GM12878 (cell line): Measurements from ENCODE around the gene SIT1. TPM values are rescaled to one million over a fixed set of nuclear protein-coding genes. Genes with fewer than 3 reads are reported as not detected.

Source experiments
- ATAC-seq: fragments of 200-7000 bp; cut with Tn5 transposase; 3 replicates; pipeline ENCODE4 v1.9.1; 2020; ENCODE audit warnings: mild to moderate bottlenecking, moderate library complexity
- BruUV-seq: library from RNA; stranded (reverse); fragments of 400-500 nt; replicated peaks from 2 replicates; lab custom pipeline; 2021; lab: Mats Ljungman, UMichigan
- CTCF ChIA-PET: fragments of 300-600 bp; sonication (Branson Sonifier 250); formaldehyde crosslinking; extraction: SDS; loops from one replicate; lab custom pipeline; 2021; ENCODE audit warnings: inconsistent platforms; lab: Yijun Ruan, JAX
- POLR2A ChIA-PET: fragments of 350-600 bp; formaldehyde crosslinking; extraction: SDS; loops from one replicate; lab custom pipeline; 2021; ENCODE audit warnings: inconsistent platforms; lab: Charles Lee
- RAD21 ChIA-PET: fragments of 300-600 bp; sonication (Branson Sonifier 250); formaldehyde crosslinking; loops from one replicate; lab custom pipeline; 2023; ENCODE audit warnings: antibody characterized with exemption; ENCODE audit not compliant: unreplicated experiment; lab: Charles Lee
- SMC1A ChIA-PET: fragments of 300-600 bp; sonication (Branson Sonifier 250); formaldehyde crosslinking; loops from one replicate; lab custom pipeline; 2023; ENCODE audit not compliant: unreplicated experiment, uncharacterized antibody; lab: Charles Lee
- DNase-seq: peaks from one replicate; pipeline ENCODE4 v3.0.0-alpha.2; 2011; ENCODE audit warnings: low read depth, low spot score
- FAIRE-seq: peaks from 3 replicates; lab custom pipeline; 2011; peaks lifted over from hg19 to GRCh38; lab: Jason Lieb, UNC
- H2AFZ ChIP-seq: 2 replicates; pipeline ENCODE4 v1.6.0; 2011; ENCODE audit warnings: low read depth, low read length, control low read depth; ENCODE audit not compliant: control insufficient read depth
- H3K27ac ChIP-seq: 2 replicates; pipeline ENCODE4 v1.5.1; 2011; ENCODE audit warnings: control low read depth; ENCODE audit not compliant: control insufficient read depth, insufficient read depth
- H3K27me3 ChIP-seq, 2 experiments: replicated peaks in 1 of 2; 2 replicates each; pipeline versions ENCODE4 v1.6.0 to v1.6.1; 2011; ENCODE audit warnings: low read length in 1 of 2; ENCODE audit not compliant: control insufficient read depth in 2 of 2, insufficient read depth in 2 of 2
- H3K36me3 ChIP-seq, 2 experiments: 2 replicates each; pipeline ENCODE4 v1.5.1; 2011; ENCODE audit warnings: low read length in 1 of 2; ENCODE audit not compliant: control insufficient read depth in 2 of 2, insufficient read depth in 2 of 2
- H3K4me1 ChIP-seq: 2 replicates; pipeline ENCODE4 v1.6.1; 2011; ENCODE audit warnings: mild to moderate bottlenecking, low read length, moderate library complexity, mixed read lengths; ENCODE audit not compliant: control insufficient read depth, insufficient read depth
- H3K4me2 ChIP-seq: 2 replicates; pipeline ENCODE4 v1.6.0; 2011; ENCODE audit warnings: control low read depth; ENCODE audit not compliant: control insufficient read depth, insufficient read depth
- H3K4me3 ChIP-seq: fragments of 200-600 bp; sonication (generic); 2 replicates; pipeline ENCODE4 v1.5.1; 2016
- H3K79me2 ChIP-seq: 2 replicates; pipeline ENCODE4 v1.6.0; 2011; ENCODE audit warnings: low read length; ENCODE audit not compliant: control insufficient read depth, insufficient read depth
- H3K9ac ChIP-seq: 2 replicates; pipeline ENCODE4 v1.8.0; 2011; ENCODE audit warnings: low read length, control low read depth, mixed read lengths; ENCODE audit not compliant: control insufficient read depth, insufficient read depth
- H3K9me3 ChIP-seq: replicated peaks from 3 replicates; pipeline ENCODE4 v1.5.1; 2011; ENCODE audit warnings: mild to moderate bottlenecking, low read length; ENCODE audit not compliant: control insufficient read depth, insufficient read depth
- H4K20me1 ChIP-seq: 2 replicates; pipeline ENCODE4 v1.6.0; 2011; ENCODE audit not compliant: control insufficient read depth, insufficient read depth
- ATF7 ChIP-seq: fragments of 450-650 bp; IDR thresholded peaks from 2 replicates; pipeline ENCODE4 v1.6.1; 2016; ENCODE audit warnings: low read depth, mild to moderate bottlenecking
- EGR1 ChIP-seq, 2 experiments: IDR thresholded peaks; 1 replicate in 1 of 2; 2 replicates in 1 of 2; pipeline ENCODE4 v1.6.1; 2011 to 2012; ENCODE audit warnings: low read depth in 2 of 2, low read length in 2 of 2, borderline replicate concordance in 1 of 2, mild to moderate bottlenecking in 1 of 2, moderate library complexity in 1 of 2
- ETV6 ChIP-seq, 2 experiments: fragments of 450-650 bp in 1 of 2; IDR thresholded peaks in 1 of 2; conservative IDR thresholded peaks in 1 of 2; 2 replicates each; pipeline ENCODE4 v1.6.1; 2014; ENCODE audit warnings: antibody characterized with exemption in 1 of 2, borderline replicate concordance in 1 of 2, low read depth in 1 of 2, mild to moderate bottlenecking in 1 of 2, moderate library complexity in 1 of 2
- IKZF2 ChIP-seq, 2 experiments: fragments of 450-650 bp; IDR thresholded peaks; 2 replicates each; pipeline ENCODE4 v1.6.1; 2017; ENCODE audit warnings: mild to moderate bottlenecking in 2 of 2, moderate library complexity in 2 of 2
- JUND ChIP-seq: IDR thresholded peaks from 2 replicates; pipeline ENCODE4 v1.6.1; 2012; ENCODE audit warnings: low read depth, mild to moderate bottlenecking, low read length, improper control_type of control experiment, moderate library complexity
- LARP7 ChIP-seq: fragments of 450-650 bp; IDR thresholded peaks from 2 replicates; pipeline ENCODE4 v1.6.1; 2017; ENCODE audit warnings: mild to moderate bottlenecking
- RAD51 ChIP-seq: fragments of 450-650 bp; IDR thresholded peaks from 2 replicates; pipeline ENCODE4 v1.6.1; 2016; ENCODE audit warnings: moderate library complexity, mild to moderate bottlenecking, inconsistent platforms
- RB1 ChIP-seq: fragments of 450-650 bp; formaldehyde crosslinking; IDR thresholded peaks from 2 replicates; pipeline ENCODE4 v1.6.1; 2017; ENCODE audit warnings: mild to moderate bottlenecking, borderline replicate concordance
- SREBF1 ChIP-seq: IDR thresholded peaks from 2 replicates; pipeline ENCODE4 v1.6.1; 2012; ENCODE audit warnings: mild to moderate bottlenecking, low read length
- WGBS: methylation state at CpG from one replicate; pipeline ENCODE4 v1.1.6; 2016; ENCODE audit warnings: low lambda C conversion rate; ENCODE audit not compliant: insufficient replicate concordance, insufficient coverage; ENCODE audit errors: missing lambda C conversion rate; 5-methylcytosine and 5-hydroxymethylcytosine counted together
- in situ Hi-C: fragments of 300-500 bp; cut with MboI; formaldehyde crosslinking; loops from 9 replicates; pipeline ENCODE4 v1.14.3; 2018; ENCODE audit warnings: mixed read lengths
- intact Hi-C: fragments of 100-400 bp; cut with micrococcal nuclease; formaldehyde crosslinking; loops from one replicate; pipeline ENCODE4 v1.14.2; 2022; ENCODE audit not compliant: unreplicated experiment
- polyA plus RNA-seq, 11 experiments: library from polyadenylated mRNA; depleted of rRNA in 4 of 11; unstranded in 6 of 11; stranded (reverse) in 5 of 11; fragments of >200 nt; fragmentation: Nextera tagmentation in 4 of 11; fragmentation: Illumina TruSeq in 1 of 11; extraction: Ambion mirVana in 4 of 11; extraction: Trizol in 1 of 11; gene quantifications; 1 replicate in 1 of 11; 2 replicates in 10 of 11; pipeline versions ENCODE4 v1.2.1 to v1.2.3, GENCODE V29; 2011 to 2016; ENCODE audit warnings: inconsistent platforms in 2 of 11, missing spikeins in 2 of 11, low read depth in 1 of 11
- total RNA-seq, 4 experiments: library from RNA; depleted of rRNA in 3 of 4; stranded (reverse); fragments of >200 nt in 3 of 4; fragmentation: Illumina TruSeq in 1 of 4; extraction: Trizol in 1 of 4; gene quantifications; 2 replicates each; pipeline versions ENCODE4 v1.2.1 to v1.2.3, GENCODE V29; 2013 to 2021
- TF ChIP-seq, protein P1 (sequence below): fragments of 450-650 bp; IDR thresholded peaks from 2 replicates; pipeline ENCODE4 v1.6.1; 2017; ENCODE audit warnings: borderline replicate concordance

The SIT1 gene
- total and polyA plus RNA-seq, 10 of the 15 experiments (the other 5 are each of a cell fraction or from before 2014, with no cell fraction given): 0.97 to 137 (median 59.7) TPM

DNA sequence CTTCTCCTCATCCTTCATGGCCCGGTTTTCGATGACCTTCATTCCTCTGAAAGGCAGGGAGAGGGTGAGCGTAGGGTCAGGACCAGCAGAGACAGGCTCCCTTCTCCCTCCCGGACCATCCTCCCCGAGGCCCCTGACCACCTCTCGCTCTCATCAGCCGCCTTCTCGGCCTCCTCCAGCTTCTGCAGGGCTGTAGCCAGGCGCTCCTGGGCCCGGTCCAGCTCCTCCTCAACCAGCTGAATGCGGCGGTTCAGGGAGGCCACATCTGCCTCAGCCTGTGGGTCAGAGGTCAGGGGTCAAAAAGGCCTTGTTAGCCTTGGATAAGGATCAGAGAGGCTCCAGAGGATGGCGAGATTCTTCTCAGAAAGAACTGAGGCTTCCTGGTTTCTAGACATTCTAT is 34.8 kb upstream of the SIT1 start:
- Histone ChIP-seq H3K27ac (no peak overlapping the region), H2AFZ (no peak overlapping the region), H3K36me3 (no peaks in the 10 kb centered on the region), H3K4me1 (peaks cover 2% of the 10 kb centered on the region), H3K9me3 (no peaks in the 10 kb centered on the region), H3K9ac (no peak overlapping the region), H4K20me1 (no peaks in the 10 kb centered on the region), H3K79me2 (no peaks in the 10 kb centered on the region; the same call in 1 of the 2 replicates), H3K27me3 (no peaks in the 10 kb centered on the region; a peak in 1 of 4 replicates), H3K4me3 (no peak overlapping the region), H3K4me2 (no peak overlapping the region)
- FAIRE-seq (no peak), DNase-seq (no peak), ATAC-seq (no peak)
- WGBS: 45% methylated on average over 12 of the region's 13 CpGs
- POLR2A ChIA-PET: interaction anchor here (2.7 kb wide), 1 partner anchor 11 kb away, joined by 8 read pairs; no protein-coding TSS in a partner anchor
- TF ChIP-seq SREBF1 (no peak), ETV6 (conservative IDR thresholded peaks at IDR 0.05 in 1 of 2, IDR thresholded peaks at IDR 0.05 in 1 of 2; ENCODE audit: borderline replicate concordance in 1 of 2, low read depth in 1 of 2) (no peak), ATF7 (no peak), IKZF2 (IDR thresholded peaks at IDR 0.05) (no peak), EGR1 (IDR thresholded peaks at IDR 0.05; ENCODE audit: borderline replicate concordance in 1 of 2, low read depth in 2 of 2, low read length in 2 of 2) (no peak), LARP7 (no peak), RB1 (no peak), RAD51 (no peak), JUND (no peak)
- TF ChIP-seq, protein P1, sequence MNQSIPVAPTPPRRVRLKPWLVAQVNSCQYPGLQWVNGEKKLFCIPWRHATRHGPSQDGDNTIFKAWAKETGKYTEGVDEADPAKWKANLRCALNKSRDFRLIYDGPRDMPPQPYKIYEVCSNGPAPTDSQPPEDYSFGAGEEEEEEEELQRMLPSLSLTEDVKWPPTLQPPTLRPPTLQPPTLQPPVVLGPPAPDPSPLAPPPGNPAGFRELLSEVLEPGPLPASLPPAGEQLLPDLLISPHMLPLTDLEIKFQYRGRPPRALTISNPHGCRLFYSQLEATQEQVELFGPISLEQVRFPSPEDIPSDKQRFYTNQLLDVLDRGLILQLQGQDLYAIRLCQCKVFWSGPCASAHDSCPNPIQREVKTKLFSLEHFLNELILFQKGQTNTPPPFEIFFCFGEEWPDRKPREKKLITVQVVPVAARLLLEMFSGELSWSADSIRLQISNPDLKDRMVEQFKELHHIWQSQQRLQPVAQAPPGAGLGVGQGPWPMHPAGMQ: no peak
- in situ Hi-C loops (no loop called here), intact Hi-C loops (no loop called here)
- RAD21 ChIA-PET: no interaction called here
- CTCF ChIA-PET: interaction anchor here (5.0 kb wide), 1 partner anchor 10 kb away, joined by 39 read pairs; no protein-coding TSS in a partner anchor
- no TSS peak for BruUV-seq
- SMC1A ChIA-PET: interaction anchor here (1.1 to 1.2 kb wide), 2 partner anchors 9 to 24 kb away, joined by 3 to 5 read pairs; no protein-coding TSS in a partner anchor
